ENCODE data around the gene PROZ.
"Not testable (repeated sequence)": the region's sequence is repeated elsewhere in the genome, so short reads cannot be mapped to it uniquely, and the experiment has no call there.

Gene PROZ, protein sequence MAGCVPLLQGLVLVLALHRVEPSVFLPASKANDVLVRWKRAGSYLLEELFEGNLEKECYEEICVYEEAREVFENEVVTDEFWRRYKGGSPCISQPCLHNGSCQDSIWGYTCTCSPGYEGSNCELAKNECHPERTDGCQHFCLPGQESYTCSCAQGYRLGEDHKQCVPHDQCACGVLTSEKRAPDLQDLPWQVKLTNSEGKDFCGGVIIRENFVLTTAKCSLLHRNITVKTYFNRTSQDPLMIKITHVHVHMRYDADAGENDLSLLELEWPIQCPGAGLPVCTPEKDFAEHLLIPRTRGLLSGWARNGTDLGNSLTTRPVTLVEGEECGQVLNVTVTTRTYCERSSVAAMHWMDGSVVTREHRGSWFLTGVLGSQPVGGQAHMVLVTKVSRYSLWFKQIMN

DNA sequence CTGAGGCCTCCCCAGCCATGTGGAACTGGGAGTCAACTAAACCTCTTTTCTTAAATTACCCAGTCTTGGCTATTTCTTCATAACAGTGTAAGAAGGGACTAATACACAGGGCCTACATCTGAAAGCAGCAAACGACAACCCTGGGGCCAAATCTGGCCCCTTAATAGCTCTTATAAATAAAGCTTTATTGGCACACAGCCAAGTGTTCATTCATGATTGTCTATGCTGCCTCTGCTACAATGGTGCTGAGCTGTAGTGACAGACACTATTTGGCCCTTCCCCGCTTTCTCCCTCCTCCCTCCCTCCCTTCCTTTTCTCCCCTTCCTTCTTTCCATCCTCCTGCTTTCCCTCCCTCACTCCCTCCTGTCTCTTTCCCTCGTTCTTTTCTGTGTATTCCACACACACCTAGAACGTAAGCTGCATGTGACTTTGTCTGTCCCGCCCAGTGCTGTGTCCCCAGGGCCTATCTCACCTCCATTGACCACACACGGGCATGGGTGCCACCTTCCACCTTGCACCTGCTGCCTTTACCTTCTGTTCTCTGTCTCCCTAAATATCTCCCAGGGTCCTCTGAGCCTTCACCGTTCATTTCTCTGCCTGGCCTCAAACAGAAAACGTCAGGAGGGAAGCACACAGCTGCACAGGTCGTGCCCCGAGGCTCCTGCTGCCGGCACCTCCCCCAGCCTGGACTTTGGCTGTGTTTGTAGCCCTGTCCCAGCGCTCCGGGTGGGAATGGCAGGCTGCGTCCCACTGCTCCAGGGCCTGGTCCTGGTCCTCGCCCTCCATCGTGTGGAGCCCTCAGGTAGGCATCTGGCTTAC lies at the start of gene PROZ:
Gene PROZ (plus strand): TSS at position 720 of the 819 bp plus-strand sequence. CDS start 13 bp downstream, at position 733.
- DNase-seq (ENCODE audit: low read depth in 1 of 2, low spot score in 1 of 2), result no peak

DNA sequence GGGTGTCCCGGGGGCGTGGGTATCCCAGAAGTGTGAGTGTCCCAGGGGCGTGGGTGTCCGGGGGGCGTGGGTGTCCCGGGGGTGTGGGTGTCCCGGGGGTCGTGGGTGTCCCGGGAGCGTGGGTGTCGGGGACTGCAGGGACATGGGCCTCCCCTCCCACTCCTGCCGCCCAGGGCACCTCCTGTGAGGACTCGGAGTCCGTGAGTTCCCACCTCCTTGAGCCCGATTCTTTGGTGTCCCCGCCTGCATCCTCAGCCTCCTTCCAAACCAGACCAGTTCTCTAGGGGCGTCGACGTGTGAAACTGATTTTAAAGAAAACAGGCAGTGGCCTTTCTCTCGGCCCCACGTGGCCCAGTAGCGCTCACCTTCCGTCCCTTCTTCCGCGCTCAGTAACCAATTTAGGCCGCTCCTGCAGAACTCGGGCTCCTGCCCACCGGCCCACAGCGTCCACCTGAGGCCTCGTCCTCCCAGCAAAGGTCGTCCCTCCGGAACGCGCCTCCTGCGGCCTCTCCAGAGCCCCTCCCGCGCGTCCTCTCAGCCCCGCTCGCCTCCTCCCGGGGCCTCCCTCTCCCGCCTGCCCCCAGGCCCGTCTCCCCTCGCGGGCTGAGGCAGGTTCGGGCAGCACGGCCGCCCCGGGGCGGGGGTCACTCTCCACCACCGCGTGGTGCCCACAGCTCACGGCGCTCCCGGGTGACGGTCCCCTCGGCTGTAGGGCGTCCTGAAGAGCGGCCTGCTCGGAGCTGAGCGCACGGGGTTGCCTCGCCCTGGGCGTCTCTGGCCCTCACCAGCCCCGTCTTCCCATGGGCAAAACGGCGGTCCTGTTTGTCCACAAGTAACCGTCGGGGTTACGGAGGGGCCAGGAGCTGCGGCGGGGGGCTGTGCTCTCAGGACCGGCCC lies 49.0 kb upstream of the PROZ start:
- DNase-seq (ENCODE audit: low read depth in 1 of 2, low spot score in 1 of 2), result no peak

DNA sequence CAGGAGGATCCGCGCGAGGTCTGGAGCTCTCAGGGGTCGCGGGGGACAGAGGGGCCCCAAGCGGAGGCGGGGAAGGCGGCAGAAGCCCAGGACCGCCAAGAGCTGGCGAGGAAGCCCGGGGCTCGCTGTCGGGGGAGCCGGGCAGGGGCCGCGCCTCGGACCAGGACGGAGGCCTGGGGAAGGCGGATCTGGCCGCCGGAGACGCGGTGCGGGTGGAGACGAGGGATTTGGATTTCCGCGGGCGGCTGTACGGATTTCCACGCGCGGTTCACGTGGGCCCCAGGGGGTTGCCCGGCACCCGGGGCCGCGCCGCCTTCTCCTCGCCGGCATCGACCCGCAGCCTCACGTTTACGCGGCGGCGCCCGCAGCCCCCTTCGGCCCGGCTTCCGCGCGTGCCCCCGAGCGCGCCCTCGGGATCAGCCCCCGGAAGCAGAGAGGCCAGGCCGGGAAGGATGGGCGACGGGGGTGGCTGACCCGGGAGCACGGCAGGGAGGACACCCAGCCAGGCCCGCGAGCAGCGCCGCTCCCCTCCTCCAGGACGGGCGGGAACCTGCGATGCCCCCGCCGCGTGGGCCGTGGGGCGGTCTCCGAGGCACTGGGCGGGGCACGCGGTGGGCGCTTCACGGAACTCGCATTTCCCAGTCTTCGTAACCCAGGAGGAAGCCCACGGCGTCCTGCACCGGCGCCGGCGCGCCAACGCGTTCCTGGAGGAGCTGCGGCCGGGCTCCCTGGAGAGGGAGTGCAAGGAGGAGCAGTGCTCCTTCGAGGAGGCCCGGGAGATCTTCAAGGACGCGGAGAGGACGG lies 48.2 kb upstream of the PROZ start:
- DNase-seq (ENCODE audit: low read depth in 1 of 2, low spot score in 1 of 2), result no peak

DNA sequence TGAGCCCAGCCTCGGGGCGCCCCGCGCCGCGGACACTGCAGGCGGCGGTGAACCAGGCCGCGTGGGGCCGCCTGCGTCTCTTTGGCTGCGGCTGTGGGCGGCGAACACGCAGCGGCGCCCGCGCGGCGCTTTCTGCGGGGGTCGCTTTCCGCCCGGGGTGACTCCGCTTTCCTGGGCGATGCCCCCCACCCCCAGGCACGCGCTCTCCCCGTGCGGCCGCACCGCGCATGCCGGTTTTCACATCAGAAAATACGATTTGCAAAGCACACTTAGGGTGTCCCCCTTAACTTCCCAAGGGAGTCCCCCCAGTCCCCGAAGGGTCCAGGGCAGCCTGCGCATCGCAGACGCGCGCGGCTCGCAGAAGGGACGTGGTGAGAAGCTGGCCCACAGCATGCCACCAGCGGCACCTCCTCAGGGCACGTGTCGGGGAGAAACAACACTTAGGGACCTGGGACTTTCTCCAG lies 47.6 kb upstream of the PROZ start:
- DNase-seq (ENCODE audit: low read depth in 1 of 2, low spot score in 1 of 2), result no peak

DNA sequence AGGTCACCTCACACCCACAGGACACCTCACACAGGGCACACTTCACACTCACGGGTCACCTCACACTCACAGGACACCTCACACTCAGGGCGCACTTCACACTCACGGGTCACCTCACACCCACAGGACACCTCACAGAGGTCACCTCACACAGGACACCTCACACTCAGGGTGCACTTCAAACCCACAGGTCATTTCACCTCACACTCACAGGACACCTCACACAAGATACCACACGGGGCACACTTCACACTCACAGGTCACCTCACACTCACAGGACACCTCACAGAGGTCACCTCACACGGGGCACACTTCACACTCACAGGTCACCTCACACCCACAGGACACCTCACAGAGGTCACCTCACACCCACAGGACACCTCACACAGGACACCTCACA lies 46.6 kb upstream of the PROZ start:
- DNase-seq (ENCODE audit: low read depth in 1 of 2, low spot score in 1 of 2), result not testable (repeated sequence)

DNA sequence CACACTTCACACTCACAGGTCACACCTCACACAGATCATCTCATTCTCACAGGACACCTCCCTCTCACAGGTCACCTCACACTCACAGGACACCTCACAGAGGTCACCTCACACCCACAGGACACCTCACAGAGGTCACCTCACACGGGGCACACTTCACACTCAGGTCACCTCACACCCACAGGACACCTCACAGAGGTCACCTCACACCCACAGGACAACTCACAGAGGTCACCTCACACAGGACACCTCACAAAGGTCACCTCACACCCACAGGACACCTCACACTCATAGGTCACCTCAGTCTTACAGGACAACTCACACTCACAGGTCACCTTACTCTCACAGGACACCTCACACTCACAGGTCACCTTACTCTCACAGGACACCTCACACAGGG lies 46.0 kb upstream of the PROZ start:
- DNase-seq (ENCODE audit: low read depth in 1 of 2, low spot score in 1 of 2), result not testable (repeated sequence)

DNA sequence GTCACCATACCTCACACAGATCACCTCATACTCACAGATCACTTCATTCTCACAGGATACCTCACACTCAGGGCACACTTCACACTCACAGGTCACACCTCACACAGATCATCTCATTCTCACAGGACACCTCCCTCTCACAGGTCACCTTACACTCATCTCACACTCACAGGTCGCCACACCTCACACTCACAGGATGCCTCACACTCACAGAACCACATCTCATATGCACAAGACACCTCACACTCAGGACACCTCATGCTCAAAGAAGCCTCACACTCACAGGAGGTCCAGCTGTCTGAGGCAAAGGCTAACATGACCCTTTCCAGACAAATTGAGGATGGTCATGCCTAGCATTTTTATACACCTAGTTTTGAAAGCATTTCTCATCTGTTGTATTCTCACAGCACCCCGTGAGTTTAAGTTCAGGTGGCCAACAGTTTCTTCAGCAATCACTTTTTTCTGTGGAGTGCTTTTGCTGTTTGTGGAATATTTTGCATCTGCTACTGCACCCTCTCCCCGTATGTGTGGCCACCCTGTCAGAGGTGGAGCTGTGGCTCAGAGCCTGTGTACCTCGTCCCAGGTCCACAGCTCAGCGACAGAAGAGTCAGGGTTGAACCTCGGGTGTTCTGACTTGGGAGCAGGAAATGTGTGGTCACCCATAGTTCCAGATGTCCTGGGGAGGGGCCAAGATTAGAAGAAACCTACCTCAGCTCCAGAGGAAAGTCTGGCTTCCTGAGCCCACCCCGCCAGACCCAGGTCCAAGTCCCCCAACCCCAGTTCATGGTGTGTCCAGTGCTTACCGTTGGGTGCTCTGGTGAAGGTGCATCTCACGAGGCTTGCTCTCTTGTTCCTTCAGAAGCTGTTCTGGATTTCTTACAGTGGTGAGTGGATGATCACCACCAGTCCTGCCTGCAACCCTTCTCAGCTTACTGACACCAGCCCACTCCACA lies 45.3 kb upstream of the PROZ start:
- DNase-seq (ENCODE audit: low read depth in 1 of 2, low spot score in 1 of 2), result no peak

DNA sequence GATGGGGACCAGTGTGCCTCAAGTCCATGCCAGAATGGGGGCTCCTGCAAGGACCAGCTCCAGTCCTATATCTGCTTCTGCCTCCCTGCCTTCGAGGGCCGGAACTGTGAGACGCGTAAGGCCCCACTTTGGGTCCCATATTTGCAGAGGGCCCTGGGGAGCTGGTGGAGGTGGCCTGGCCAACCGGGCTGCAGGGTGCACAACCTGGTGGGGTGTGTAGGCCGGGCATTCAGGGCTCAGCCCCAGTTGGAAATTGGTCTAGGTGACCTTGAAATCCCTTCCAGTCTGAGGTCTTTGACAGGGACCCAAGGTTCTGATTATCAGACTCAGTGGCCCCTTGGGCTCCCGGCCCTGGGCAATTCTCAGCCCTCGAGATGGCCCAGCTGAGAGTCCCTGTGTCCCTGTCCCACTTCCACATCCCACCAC lies 44.6 kb upstream of the PROZ start:
- DNase-seq (ENCODE audit: low read depth in 1 of 2, low spot score in 1 of 2), result no peak

DNA sequence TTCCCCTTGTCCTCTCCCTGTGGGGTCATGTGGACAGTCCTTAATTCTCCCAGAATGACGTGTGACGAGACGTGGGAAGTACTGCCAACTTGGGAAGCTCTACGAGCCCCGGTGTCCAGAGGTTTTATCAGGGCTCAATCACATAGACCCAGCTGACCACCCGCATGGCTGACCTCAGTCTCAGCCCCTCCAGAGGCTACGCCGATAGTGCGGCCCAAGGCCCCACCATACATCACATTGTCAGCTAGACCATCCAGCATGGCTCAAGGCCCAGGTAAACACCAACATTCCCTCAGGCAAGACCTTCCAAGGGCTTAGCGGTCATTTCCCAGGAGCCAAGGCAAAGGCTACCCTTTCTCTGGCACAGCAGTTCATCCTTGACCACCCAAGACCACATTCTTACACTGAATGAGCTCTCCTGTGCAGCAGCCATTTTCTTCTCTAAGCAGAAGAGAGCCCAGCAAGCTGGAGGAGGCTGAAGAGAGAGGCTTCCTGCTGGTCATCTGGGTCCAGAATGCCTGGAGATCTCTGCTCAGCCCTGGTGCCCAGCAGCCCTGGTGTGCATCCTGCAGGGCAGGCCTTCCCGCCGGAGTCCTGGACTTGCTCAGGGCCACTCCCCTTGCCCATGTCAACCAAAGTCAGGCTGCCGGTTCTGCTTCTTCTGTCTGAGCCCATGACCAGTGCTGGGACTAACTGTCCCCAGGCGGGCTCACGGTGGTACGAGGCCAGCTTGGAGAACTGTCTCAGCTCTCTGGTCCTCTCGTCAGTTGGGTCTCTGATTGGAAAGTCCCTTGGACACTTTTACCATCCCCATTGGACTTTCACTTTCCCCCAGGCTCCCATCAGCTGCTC lies 43.7 kb upstream of the PROZ start:
- DNase-seq (ENCODE audit: low read depth in 1 of 2, low spot score in 1 of 2), result no peak

DNA sequence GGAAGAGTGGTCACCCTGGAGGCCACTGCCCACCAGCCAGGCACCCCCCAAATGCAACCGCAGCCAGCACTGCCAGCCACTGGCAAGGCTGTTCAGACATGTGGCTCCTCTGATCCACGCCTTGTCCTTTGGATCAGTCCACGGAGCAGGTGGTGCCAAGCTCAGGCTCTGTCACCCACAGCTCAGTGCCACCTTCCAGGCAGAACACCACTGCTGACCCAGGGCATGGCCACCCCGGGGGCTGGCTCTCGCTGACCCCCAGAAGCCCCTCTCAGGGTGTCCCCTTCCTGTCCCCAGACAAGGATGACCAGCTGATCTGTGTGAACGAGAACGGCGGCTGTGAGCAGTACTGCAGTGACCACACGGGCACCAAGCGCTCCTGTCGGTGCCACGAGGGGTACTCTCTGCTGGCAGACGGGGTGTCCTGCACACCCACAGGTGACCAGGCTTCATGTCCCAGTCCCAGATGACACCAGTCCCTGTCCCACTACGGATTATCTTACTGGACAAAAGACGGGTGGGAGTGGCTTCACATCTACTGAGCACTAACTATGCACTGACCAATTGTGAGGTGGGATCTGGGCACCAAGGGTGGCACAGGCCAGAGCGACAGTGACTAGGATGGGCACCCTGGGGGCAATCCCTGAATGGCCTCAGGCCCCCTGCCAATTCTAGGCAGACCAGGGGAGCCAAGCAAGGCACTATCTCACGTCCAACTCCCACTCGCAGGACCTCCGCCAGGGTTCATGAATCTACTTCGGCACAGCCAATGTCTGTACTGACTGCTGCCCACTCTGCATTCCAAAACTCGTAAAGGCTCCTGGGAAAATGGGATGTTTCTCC lies 42.9 kb upstream of the PROZ start:
- DNase-seq (ENCODE audit: low read depth in 1 of 2, low spot score in 1 of 2), result no peak

DNA sequence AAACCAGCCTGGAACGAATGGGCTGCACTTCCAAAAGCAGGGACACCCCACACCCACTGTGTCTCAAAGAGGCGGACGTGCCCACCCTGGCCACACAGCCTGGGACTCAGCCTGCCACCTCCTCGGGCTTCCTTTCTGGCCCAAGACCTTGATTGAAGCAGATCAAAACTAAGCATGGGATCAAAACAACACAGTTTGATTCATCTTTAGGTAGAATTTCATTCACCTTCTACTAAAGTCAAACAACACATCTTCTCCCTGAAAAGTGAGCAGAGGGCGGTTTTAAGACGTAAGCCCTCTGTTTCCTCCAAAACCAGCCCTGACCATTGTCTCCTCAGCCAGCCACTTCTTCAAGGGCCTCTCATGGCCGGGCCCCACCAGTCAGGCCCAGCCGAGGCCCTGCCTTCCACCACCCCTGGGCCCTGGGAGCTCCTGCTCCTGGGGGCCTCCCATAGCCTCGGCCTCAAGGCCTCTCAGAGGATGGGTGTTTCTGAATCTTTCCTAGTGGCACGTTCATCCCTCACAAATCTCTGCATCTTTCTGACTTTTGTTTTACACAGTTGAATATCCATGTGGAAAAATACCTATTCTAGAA lies 42.1 kb upstream of the PROZ start:
- no peak for DNase-seq (ENCODE audit: low read depth in 1 of 2, low spot score in 1 of 2)

DNA sequence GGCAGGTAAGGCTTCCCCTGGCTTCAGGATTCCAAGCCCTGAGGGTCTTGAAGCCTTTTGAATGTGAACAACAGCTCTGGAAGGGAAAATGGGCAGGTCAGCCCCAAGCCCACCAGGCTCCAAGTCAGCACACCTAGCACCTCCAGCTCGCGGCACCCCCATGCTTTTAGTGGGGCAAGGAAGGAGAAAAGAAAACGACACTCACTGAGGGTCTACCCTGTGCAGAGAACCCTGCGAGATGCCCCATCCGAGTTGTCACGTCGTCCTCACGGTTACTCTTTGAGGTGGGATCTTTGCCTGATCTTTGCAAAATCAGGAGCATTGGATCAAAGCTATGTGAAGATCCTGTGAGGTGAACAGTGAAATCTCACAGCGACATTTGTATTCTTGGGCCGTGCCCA lies 41.6 kb upstream of the PROZ start:
- DNase-seq (ENCODE audit: low read depth in 1 of 2, low spot score in 1 of 2), result no peak

DNA sequence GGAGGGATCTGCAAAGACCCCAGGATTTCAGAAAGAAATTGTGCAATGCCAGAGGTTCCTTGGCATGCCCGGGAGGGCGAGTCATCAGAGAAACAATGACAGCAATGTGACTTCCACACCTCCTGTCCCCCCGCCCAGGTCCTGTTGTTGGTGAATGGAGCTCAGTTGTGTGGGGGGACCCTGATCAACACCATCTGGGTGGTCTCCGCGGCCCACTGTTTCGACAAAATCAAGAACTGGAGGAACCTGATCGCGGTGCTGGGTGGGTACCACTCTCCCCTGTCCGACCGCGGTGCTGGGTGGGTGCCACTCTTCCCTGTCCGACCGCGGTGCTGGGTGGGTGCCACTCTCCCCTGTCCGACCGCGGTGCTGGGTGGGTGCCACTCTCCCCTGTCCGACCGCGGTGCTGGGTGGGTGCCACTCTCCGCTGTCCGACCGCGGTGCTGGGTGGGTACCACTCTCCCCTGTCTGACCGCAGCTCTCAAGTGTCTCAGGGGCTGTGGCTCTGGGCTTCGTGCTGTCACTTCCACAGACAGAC lies 41.0 kb upstream of the PROZ start:
- no peak for DNase-seq (ENCODE audit: low read depth in 1 of 2, low spot score in 1 of 2)

DNA sequence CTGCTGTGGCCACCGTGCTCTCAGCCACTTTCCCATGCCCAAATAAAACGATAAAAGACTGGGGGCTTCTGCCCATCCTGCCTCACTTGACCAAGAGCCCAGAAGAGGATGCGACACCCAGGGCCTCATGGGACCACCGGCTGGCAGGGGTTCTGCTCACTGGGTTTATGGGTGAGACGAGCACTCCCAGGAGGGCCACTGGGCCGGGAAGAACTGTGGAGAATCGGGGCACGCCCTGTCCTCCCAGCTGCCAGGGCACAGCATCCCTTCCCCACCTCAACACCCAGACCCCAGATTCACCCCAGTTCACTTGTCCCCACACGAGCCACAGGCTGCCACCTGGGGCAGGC lies 40.6 kb upstream of the PROZ start:
- no peak for DNase-seq (ENCODE audit: low read depth in 1 of 2, low spot score in 1 of 2)

DNA sequence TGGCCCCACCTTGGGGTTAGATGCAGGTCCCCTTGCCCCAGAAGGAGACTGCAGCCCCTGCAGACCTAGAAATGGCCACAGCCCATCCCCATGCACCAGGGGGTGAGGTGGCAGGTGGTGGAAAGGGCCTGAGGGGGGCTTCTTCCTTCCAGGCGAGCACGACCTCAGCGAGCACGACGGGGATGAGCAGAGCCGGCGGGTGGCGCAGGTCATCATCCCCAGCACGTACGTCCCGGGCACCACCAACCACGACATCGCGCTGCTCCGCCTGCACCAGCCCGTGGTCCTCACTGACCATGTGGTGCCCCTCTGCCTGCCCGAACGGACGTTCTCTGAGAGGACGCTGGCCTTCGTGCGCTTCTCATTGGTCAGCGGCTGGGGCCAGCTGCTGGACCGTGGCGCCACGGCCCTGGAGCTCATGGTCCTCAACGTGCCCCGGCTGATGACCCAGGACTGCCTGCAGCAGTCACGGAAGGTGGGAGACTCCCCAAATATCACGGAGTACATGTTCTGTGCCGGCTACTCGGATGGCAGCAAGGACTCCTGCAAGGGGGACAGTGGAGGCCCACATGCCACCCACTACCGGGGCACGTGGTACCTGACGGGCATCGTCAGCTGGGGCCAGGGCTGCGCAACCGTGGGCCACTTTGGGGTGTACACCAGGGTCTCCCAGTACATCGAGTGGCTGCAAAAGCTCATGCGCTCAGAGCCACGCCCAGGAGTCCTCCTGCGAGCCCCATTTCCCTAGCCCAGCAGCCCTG lies 40.0 kb upstream of the PROZ start:
- no peak for DNase-seq (ENCODE audit: low read depth in 1 of 2, low spot score in 1 of 2)

DNA sequence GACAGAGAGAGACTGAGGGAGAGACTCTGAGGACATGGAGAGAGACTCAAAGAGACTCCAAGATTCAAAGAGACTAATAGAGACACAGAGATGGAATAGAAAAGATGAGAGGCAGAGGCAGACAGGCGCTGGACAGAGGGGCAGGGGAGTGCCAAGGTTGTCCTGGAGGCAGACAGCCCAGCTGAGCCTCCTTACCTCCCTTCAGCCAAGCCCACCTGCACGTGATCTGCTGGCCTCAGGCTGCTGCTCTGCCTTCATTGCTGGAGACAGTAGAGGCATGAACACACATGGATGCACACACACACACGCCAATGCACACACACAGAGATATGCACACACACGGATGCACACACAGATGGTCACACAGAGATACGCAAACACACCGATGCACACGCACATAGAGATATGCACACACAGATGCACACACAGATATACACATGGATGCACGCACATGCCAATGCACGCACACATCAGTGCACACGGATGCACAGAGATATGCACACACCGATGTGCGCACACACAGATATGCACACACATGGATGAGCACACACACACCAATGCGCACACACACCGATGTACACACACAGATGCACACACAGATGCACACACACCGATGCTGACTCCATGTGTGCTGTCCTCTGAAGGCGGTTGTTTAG lies 39.2 kb upstream of the PROZ start:
- no peak for DNase-seq (ENCODE audit: low read depth in 1 of 2, low spot score in 1 of 2)

All from activated CD4-positive, alpha-beta T cell treated with anti-CD3 and anti-CD28 coated beads, Interleukin-2, amount 50 U/mL, for 24 hours (primary cell).